ENCODE measurements around the gene PLCB1. TPM values are rescaled to one million over a fixed set of nuclear protein-coding genes. Genes with fewer than 3 reads are reported as not detected.

The PLCB1 gene
- total RNA-seq, 3 donors from 2014 or later, result 7.2 to 50.7 (median 8.8) TPM

GRCh38 chr20:8786383-8786782 lies 654.3 kb downstream of the PLCB1 start:
- TF ChIP-seq CTCF (IDR thresholded peaks at IDR 0.05), result no peak
- H3K4me1 ChIP-seq (ENCODE audit: low read depth), result peaks cover 28% of the 10 kb centered on the region
- no peak overlapping the region for H3K4me3 ChIP-seq
- no peaks in the 10 kb centered on the region for H3K9me3 ChIP-seq
- ATAC-seq (no peak), DNase-seq (no peak)
- H3K36me3 ChIP-seq (ENCODE audit: low read depth), result no peaks in the 10 kb centered on the region
- intact Hi-C loops (cut with DNase I, micrococcal nuclease), result loop anchor here in 1 of 2 donors (10.0 kb wide), 1 partner anchor 568 kb away; no protein-coding TSS in a partner anchor

GRCh38 chr20:8787090-8787489 lies 655.0 kb downstream of the PLCB1 start:
- no peaks in the 10 kb centered on the region for H3K36me3 ChIP-seq (ENCODE audit: low read depth)
- peaks cover 28% of the 10 kb centered on the region for H3K4me1 ChIP-seq (ENCODE audit: low read depth)
- peak in 2 of 3 donors; percentile 48 to 50 for DNase-seq
- peak; percentile 74 for ATAC-seq
- intact Hi-C loops (cut with DNase I, micrococcal nuclease), result loop anchor here in 1 of 2 donors (10.0 kb wide), 1 partner anchor 568 kb away; no protein-coding TSS in a partner anchor
- H3K9me3 ChIP-seq, result no peaks in the 10 kb centered on the region
- no peak for TF ChIP-seq CTCF (IDR thresholded peaks at IDR 0.05)
- H3K4me3 ChIP-seq, result no peak overlapping the region

- no peak for DNase-seq
- no peaks in the 10 kb centered on the region for H3K36me3 ChIP-seq (ENCODE audit: low read depth)
- intact Hi-C loops (cut with DNase I, micrococcal nuclease), result loop anchor here in 1 of 2 donors (10.0 kb wide), 1 partner anchor 567 kb away; no protein-coding TSS in a partner anchor
Observed at GRCh38 chr20:8788275-8788674, 656.2 kb downstream of the PLCB1 start.

GRCh38 chr20:8788831-8789230 lies 656.8 kb downstream of the PLCB1 start:
- intact Hi-C loops (cut with DNase I, micrococcal nuclease), result loop anchor here in 1 of 2 donors (10.0 kb wide), 1 partner anchor 566 kb away; no protein-coding TSS in a partner anchor
- Histone ChIP-seq H3K36me3 (ENCODE audit: low read depth) (no peaks in the 10 kb centered on the region), H3K4me3 (no peak overlapping the region), H3K4me1 (ENCODE audit: low read depth) (peaks cover 28% of the 10 kb centered on the region), H3K9me3 (no peaks in the 10 kb centered on the region)
- DNase-seq (peak in 1 of 3 donors; percentile 82), ATAC-seq (peak; percentile 95)
- no peak for TF ChIP-seq CTCF (IDR thresholded peaks at IDR 0.05)

More at GRCh38 chr20:8788275-8788674, 656.2 kb downstream of the PLCB1 start:
- no peak for ATAC-seq
- H3K4me1 ChIP-seq (ENCODE audit: low read depth), result peaks cover 28% of the 10 kb centered on the region
- H3K4me3 ChIP-seq, result no peak overlapping the region
- TF ChIP-seq CTCF (IDR thresholded peaks at IDR 0.05), result no peak
- H3K9me3 ChIP-seq, result no peaks in the 10 kb centered on the region

- DNase-seq, result peak in 1 of 3 donors; percentile 50
- H3K4me1 ChIP-seq (ENCODE audit: low read depth), result peaks cover 28% of the 10 kb centered on the region
- intact Hi-C loops (cut with DNase I, micrococcal nuclease), result no loop called here
- ATAC-seq, result peak; percentile 42
- TF ChIP-seq CTCF (IDR thresholded peaks at IDR 0.05), result peak; percentile 86
- H3K4me3 ChIP-seq, result no peak overlapping the region
- no peaks in the 10 kb centered on the region for H3K9me3 ChIP-seq
- H3K36me3 ChIP-seq (ENCODE audit: low read depth), result no peaks in the 10 kb centered on the region
Observed at GRCh38 chr20:8790442-8791074, 658.5 kb downstream of the PLCB1 start.

Measured in mucosa of descending colon (tissue), 3 donors.